ENCODE data around the gene EFHC1. TPM values are rescaled to one million over a fixed set of nuclear protein-coding genes. Genes with fewer than 3 reads are reported as not detected.

Gene EFHC1
- total and polyA plus RNA-seq, 2 of the 13 experiments (the other 11 are each of a cell fraction or from before 2014, with no cell fraction given): 23.4 to 29.5 TPM

DNA sequence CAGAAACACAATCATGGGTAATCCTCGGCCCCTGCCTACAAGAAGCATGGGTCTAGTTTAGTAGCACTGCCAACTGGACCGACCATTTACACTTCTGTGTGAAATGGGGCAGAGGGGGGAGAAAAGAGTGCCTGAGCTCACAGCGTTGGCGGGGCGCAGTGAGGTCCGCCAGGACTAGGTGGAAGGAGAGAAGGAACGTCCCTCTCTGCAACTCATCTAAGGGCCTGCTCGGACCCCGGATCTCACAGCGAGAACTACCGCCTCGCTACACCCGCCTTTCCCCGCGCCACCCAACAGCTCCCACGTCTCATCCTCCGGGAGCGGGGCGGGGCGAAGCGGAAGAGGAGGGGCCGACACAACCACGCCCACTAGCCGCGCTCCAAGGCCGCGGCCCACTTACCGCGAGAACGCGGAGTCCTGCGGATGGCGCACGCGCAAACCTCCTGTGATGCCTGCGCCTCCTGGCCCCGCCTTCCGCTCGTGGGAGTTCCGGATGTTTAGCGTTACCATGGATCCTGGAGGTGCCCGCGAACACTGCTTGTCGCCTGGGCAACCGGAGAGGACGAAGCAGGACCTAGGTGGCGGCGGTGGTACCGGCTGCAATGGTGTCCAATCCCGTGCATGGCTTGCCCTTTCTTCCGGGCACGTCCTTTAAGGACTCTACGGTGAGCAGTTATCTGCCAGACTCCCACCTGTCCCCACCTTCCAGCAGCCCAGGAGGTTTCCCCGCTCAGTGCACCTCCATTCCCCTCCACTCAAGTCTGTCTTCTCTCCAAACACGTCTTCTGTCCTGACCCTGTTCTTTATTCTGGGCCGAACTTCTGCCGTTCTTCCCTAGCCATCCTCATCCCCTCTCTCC lies at the start of gene EFHC1 (continued):
- TF ChIP-seq ZNF282 (IDR thresholded peaks at IDR 0.05; ENCODE audit: partially characterized antibody): no peak
- no peak for TF ChIP-seq ZSCAN22 (CRISPR knock-in tag; IDR thresholded peaks at IDR 0.05)
- TF ChIP-seq SOX13 (IDR thresholded peaks at IDR 0.05): no peak
- TF ChIP-seq SOX13 (CRISPR knock-in tag; conservative IDR thresholded peaks at IDR 0.05 in 1 of 2, IDR thresholded peaks at IDR 0.05 in 1 of 2): peak in 1 of 2 experiments; percentile 52; a peak in 2 of 4 replicates
- peak; percentile 87; the same call in 1 of the 2 replicates for TF ChIP-seq ARNT2 (CRISPR knock-in tag; IDR thresholded peaks at IDR 0.05; ENCODE audit: low read depth)
- TF ChIP-seq, protein P1, sequence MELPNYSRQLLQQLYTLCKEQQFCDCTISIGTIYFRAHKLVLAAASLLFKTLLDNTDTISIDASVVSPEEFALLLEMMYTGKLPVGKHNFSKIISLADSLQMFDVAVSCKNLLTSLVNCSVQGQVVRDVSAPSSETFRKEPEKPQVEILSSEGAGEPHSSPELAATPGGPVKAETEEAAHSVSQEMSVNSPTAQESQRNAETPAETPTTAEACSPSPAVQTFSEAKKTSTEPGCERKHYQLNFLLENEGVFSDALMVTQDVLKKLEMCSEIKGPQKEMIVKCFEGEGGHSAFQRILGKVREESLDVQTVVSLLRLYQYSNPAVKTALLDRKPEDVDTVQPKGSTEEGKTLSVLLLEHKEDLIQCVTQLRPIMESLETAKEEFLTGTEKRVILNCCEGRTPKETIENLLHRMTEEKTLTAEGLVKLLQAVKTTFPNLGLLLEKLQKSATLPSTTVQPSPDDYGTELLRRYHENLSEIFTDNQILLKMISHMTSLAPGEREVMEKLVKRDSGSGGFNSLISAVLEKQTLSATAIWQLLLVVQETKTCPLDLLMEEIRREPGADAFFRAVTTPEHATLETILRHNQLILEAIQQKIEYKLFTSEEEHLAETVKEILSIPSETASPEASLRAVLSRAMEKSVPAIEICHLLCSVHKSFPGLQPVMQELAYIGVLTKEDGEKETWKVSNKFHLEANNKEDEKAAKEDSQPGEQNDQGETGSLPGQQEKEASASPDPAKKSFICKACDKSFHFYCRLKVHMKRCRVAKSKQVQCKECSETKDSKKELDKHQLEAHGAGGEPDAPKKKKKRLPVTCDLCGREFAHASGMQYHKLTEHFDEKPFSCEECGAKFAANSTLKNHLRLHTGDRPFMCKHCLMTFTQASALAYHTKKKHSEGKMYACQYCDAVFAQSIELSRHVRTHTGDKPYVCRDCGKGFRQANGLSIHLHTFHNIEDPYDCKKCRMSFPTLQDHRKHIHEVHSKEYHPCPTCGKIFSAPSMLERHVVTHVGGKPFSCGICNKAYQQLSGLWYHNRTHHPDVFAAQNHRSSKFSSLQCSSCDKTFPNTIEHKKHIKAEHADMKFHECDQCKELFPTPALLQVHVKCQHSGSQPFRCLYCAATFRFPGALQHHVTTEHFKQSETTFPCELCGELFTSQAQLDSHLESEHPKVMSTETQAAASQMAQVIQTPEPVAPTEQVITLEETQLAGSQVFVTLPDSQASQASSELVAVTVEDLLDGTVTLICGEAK (IDR thresholded peaks at IDR 0.05): no peak
- TF ChIP-seq, protein P1 (CRISPR knock-in tag; IDR thresholded peaks at IDR 0.05): no peak
- peak; percentile 97 for TF ChIP-seq HNRNPH1 (optimal IDR thresholded peaks at IDR 0.05; ENCODE audit: low read depth, low read length)
- TF ChIP-seq ELF4 (CRISPR knock-in tag; IDR thresholded peaks at IDR 0.05; ENCODE audit: borderline replicate concordance): no peak; the same call in 1 of the 2 replicates
- TF ChIP-seq, protein P2, sequence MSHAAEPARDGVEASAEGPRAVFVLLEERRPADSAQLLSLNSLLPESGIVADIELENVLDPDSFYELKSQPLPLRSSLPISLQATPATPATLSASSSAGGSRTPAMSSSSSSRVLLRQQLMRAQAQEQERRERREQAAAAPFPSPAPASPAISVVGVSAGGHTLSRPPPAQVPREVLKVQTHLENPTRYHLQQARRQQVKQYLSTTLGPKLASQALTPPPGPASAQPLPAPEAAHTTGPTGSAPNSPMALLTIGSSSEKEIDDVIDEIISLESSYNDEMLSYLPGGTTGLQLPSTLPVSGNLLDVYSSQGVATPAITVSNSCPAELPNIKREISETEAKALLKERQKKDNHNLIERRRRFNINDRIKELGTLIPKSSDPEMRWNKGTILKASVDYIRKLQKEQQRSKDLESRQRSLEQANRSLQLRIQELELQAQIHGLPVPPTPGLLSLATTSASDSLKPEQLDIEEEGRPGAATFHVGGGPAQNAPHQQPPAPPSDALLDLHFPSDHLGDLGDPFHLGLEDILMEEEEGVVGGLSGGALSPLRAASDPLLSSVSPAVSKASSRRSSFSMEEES (CRISPR knock-in tag; IDR thresholded peaks at IDR 0.05): peak; percentile 77
- TF ChIP-seq IRX3 (CRISPR knock-in tag; IDR thresholded peaks at IDR 0.05; ENCODE audit: borderline replicate concordance, low read depth): no peak; the same call in 1 of the 2 replicates
- TF ChIP-seq, protein P3, sequence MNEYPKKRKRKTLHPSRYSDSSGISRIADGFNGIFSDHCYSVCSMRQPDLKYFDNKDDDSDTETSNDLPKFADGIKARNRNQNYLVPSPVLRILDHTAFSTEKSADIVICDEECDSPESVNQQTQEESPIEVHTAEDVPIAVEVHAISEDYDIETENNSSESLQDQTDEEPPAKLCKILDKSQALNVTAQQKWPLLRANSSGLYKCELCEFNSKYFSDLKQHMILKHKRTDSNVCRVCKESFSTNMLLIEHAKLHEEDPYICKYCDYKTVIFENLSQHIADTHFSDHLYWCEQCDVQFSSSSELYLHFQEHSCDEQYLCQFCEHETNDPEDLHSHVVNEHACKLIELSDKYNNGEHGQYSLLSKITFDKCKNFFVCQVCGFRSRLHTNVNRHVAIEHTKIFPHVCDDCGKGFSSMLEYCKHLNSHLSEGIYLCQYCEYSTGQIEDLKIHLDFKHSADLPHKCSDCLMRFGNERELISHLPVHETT (CRISPR knock-in tag; conservative IDR thresholded peaks at IDR 0.05): 0 out of 2 replicates have a peak, but pooled peaks have one; percentile 80
- TF ChIP-seq, protein P4, sequence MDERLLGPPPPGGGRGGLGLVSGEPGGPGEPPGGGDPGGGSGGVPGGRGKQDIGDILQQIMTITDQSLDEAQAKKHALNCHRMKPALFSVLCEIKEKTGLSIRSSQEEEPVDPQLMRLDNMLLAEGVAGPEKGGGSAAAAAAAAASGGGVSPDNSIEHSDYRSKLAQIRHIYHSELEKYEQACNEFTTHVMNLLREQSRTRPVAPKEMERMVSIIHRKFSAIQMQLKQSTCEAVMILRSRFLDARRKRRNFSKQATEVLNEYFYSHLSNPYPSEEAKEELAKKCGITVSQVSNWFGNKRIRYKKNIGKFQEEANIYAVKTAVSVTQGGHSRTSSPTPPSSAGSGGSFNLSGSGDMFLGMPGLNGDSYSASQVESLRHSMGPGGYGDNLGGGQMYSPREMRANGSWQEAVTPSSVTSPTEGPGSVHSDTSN (CRISPR knock-in tag; IDR thresholded peaks at IDR 0.05): no peak
- TF ChIP-seq JARID2 (CRISPR knock-in tag; IDR thresholded peaks at IDR 0.05; ENCODE audit: insufficient replicate concordance): peak; percentile 64
- peak; percentile 80; the same call in 1 of the 2 replicates for TF ChIP-seq TBX2 (CRISPR knock-in tag; IDR thresholded peaks at IDR 0.05; ENCODE audit: borderline replicate concordance)
- TF ChIP-seq ZFP1 (CRISPR knock-in tag; IDR thresholded peaks at IDR 0.05): no peak; the same call in 1 of the 2 replicates
